Myometrial cell (primary cell): Measurements from ENCODE around the gene TMEM203. TPM values are rescaled to one million over a fixed set of nuclear protein-coding genes. Genes with fewer than 3 reads are reported as not detected.

Source experiments
- total RNA-seq: library from RNA; depleted of rRNA; stranded (reverse); fragments of >200 nt; gene quantifications from 2 replicates; pipeline ENCODE4 v1.2.3, GENCODE V29; 2015

Gene TMEM203
- 36.5 and 50.7 TPM in 2 replicates for total RNA-seq

GRCh38 chr9:137205126-137206069 is at the start of gene TMEM203, which contains the start of gene NDOR1:
Gene TMEM203, minus strand, starts transcription at chr9:137205648. Its CDS starts 234 bp downstream, at chr9:137205414.
Gene NDOR1, plus strand, starts transcription at chr9:137205700. Its CDS starts 78 bp downstream, at chr9:137205778.

DNA sequence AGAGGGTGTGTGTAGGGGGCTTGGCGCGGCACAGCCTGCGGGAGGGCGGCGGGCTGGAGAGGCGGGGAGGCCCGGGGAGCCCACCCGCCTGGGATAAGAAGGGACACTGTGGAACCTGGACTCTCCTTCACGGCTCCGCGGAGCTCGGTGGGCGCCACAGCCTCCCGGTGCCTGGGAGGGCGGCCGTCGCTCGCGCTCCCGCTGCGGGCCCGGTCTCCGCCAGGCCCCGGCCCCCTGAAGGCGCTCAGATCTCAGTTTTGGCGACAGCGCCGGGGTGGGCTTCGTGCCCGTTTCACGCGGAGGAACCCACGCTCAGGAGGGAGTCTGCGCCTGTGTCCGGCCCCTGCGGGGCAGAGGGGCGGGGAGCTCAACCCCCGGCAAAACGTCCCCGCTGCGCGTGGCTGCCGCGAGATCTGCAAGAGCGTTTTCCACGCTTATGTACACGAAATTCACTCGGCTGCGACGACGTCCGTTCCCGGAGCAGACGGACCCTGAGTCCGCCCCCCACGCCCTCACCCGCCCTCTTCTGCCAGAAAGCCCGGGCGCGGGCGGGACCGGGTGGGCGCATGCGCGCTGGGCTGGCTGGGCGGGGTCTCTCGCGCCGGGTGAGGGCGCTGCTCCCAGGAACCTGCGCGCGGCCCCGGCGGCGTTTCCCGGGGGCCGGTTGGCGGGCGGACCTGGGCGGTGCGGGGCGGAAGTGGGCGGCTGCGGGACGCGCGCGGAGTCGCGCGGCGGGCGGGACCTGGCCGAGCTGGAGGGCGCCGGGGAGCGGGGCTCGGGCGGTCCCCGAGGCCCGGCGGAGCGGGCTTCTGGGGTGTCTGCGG is 49.4 kb upstream of the TMEM203 start, which contains the start of gene NELFB:
TSS of gene NELFB (plus strand) at position 704 of the 824 bp plus-strand sequence.

DNA sequence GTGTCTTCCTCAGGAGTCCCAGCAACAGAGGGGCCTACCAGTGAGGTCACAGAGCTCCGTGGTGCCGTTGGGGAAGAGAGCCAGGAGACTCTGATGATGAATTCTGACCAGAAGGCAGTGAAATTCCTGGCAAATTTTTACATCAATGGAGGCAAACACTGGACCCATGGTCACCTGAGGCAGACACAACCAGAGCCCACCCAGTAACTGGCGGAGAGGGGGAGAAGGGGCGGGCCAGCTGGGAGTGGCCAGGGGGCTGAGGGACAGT is 45.7 kb upstream of the TMEM203 start, which contains the start of gene STPG3:
TSS of gene STPG3 (plus strand) at position 93 of the 268 bp plus-strand sequence. CDS start at position 94, 1 bp downstream.

DNA sequence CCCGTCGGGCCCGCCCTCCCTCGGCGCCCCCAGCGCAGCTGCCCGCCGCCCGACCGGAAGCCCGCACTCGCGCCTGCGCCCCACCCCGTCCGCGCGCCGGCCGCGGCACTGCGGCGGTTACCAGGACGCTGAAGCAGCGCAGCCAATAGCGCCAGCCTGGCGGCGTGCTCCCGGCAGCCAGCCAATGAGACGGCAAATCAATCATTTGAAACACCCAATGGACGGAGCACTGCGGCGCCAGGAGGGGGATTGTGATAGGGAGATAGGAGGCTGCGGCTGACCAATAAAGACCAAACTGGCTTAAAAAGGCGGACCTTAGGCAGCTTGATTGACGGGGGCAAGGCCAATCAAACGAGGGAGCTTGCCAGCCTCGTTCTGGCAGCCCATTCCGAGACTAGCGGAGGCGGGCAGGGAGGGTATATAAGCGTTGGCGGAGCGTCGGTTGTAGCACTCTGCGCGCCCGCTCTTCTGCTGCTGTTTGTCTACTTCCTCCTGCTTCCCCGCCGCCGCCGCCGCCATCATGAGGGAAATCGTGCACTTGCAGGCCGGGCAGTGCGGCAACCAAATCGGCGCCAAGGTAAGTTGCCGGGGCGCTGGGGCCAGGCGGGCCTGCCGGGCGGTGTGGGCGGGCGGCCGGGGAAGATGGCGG is 35.5 kb upstream of the TMEM203 start, which contains the start of gene TUBB4B:
TSS of gene TUBB4B (plus strand) at position 447 of the 649 bp plus-strand sequence. CDS start at position 521, 74 bp downstream.

DNA sequence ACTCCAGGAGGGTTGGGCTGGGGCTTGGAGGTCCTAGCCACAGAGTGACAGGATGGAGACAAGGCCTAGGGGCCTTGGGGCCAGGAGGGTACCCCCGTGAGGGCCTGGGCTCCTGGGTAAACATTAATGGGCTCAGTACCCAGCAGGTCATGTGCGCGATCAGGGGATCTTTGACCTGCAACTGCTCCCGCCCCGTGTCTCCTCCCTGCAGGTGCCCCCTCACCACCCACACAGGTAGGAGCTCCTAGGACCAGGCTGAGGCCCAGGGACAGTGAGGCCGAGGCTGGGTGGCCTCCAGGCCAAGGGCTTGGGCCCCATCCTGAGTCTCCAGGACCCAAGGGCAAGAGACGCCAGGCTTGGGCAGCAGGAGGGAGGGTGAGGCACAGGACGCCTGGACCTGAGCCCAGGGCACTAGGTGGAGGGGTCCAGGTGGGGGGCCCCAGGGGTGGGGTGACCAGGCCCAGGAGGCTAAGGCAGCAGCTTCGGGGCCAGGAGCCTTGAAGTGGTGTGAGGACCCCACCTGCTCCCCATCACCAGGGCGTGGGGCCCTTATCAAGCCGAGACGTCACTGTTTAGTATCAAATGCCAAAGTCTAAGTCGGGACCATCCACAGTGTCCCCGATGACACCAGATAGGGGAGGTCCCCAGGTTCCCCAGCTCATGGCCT is 25.4 kb upstream of the TMEM203 start, which contains the start of gene SLC34A3:
TSS of gene SLC34A3 (plus strand) at position 197 of the 667 bp plus-strand sequence. CDS start 802 bp downstream, outside the sequence.

DNA sequence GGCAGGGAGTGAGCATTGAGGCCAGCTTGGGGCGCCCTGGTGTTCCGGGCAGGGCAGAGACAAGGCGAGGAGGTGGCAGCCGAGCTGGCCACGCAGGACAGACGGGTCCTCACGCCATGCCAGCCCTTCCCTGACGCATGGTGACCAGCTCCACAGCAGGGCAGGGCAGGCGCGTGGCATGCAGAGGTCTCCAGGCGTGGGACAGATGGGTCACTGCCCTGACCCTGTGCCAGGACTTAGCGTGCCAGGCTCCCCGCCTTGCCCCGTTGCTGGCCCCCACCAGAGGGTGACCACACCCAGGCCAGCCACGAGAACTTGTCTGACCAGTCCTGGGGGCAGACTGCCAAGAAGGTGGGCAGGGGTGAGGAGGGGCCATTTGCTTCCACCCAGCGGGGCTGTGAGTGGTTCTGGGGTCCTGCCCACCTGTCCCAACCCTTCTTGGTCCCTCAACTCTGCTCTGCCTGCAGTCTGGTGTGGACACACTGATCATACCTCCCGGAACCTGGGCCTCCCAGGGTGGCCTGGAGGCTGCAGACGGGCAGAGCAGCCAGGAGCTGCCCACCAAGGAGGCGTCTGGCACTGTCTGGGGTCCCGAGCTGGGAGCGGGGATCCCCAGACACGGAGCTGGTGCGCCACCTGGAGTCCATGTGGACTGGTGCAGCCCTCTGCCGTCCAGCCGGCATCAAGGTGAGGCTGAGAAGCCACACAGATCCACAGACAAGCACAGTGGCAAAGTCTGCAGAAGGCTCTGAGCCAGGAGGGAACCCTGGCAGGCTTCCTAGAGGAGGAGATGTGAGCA is 21.8 kb upstream of the TMEM203 start, which contains the start of gene RNF224:
TSS of gene RNF224 (plus strand) at position 449 of the 799 bp plus-strand sequence. CDS start 834 bp downstream, outside the sequence.

GRCh38 chr9:137224830-137225694 is 19.6 kb upstream of the TMEM203 start, which contains the start of gene CYSRT1:
Gene CYSRT1, plus strand, starts transcription at chr9:137225174. Its CDS starts 448 bp downstream, at chr9:137225622.

DNA sequence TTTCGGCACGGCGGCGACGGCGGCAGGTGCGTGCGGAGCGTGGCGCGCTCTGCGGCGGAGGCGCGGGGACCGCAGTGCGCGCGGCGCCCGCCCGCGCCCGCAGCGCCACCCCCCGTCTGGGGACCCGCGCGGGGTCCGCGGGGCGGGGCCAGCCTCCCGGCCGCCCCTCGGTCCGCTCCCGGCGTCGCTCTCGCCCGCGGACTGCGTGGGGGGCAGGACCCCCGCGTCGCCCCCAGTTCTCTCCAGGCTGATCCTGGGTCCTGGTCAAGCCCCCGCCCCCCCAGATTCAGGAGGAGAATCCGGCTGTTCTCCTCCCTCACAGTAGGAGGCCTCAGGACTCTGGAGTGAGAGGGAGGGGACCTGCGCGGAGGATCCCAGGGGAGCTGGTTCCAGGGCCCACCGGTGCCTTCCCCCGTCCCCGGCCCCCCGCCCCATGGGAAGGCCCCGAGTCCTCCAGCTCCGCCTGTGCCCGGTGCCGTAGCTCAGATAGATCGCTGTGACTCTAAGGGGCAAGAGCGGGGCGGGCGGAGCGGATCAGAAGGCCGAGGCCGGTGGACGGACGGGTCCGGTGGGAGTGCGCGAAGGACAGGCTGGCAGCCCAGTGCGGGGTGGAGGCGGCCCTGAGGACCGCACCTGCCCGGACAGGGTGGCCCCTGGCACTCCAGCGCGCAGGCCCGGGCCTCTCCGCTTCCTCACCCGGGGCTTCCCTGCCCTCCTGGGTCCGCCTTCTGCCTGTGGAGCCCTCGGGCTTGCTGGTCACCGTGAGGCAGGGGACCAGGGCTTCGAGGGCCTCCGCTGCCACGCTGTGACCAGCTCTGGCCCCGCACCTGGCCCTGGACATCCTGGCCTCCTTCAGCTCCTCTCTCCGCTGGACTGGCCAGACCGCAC is 17.0 kb upstream of the TMEM203 start, which contains the start of gene RNF208:
TSS of gene RNF208 (minus strand) at position 51 of the 888 bp plus-strand sequence. CDS start 1,028 bp downstream, outside the sequence.

GRCh38 chr9:137200311-137201204 is 4.9 kb downstream of the TMEM203 start, which contains the start of gene TPRN:
Gene TPRN, minus strand, starts transcription at chr9:137200741. Its CDS starts 30 bp downstream, at chr9:137200711.

GRCh38 chr9:137188490-137189296 is 16.8 kb downstream of the TMEM203 start, which contains the start of the genes ANAPC2 and SSNA1:
Gene ANAPC2, minus strand, starts transcription at chr9:137188560. Its CDS starts 28 bp downstream, at chr9:137188532.
Gene SSNA1, plus strand, starts transcription at chr9:137188676. Its CDS starts 51 bp downstream, at chr9:137188727.

GRCh38 chr9:137169896-137170358 is 35.5 kb downstream of the TMEM203 start, which contains the start of gene LRRC26:
Gene LRRC26, minus strand, starts transcription at chr9:137170051. Its CDS starts 108 bp downstream, at chr9:137169943.

Other genes starting within 250 kb of the TMEM203 start
- gene PTGDS, start 228.1 kb downstream of the TMEM203 start, total RNA-seq: 16.1 and 28.3 TPM in 2 replicates
- 0.29 and 0.35 TPM in 2 replicates for gene LCNL1, start 222.7 kb downstream of the TMEM203 start, total RNA-seq
- gene PAXX, start 213.2 kb downstream of the TMEM203 start, total RNA-seq: 38.8 and 45.3 TPM in 2 replicates
- gene CLIC3, start 209.1 kb downstream of the TMEM203 start, total RNA-seq: 21.6 and 29.6 TPM in 2 replicates
- gene ABCA2, start 177.4 kb downstream of the TMEM203 start, total RNA-seq: 12.8 and 52.2 TPM in 2 replicates
- not detected in 2 replicates for gene FUT7, start 173.6 kb downstream of the TMEM203 start, total RNA-seq
- 24.2 and 27.3 TPM in 2 replicates for gene NPDC1, start 159.5 kb downstream of the TMEM203 start, total RNA-seq
- gene ENTPD2, start 151.6 kb downstream of the TMEM203 start, total RNA-seq: 0.58 TPM in 1 of 2 replicates, not detected in the other
- 17.3 and 17.5 TPM in 2 replicates for gene SAPCD2, start 135.1 kb downstream of the TMEM203 start, total RNA-seq
- gene UAP1L1, start 128.1 kb downstream of the TMEM203 start, total RNA-seq: 4.6 and 5.5 TPM in 2 replicates
- 122 and 133 TPM in 2 replicates for gene MAN1B1, start 118.7 kb downstream of the TMEM203 start, total RNA-seq
- gene DPP7, start 90.9 kb downstream of the TMEM203 start, total RNA-seq: 62.6 and 81.0 TPM in 2 replicates
- gene GRIN1, start 66.5 kb downstream of the TMEM203 start, total RNA-seq: not detected in 2 replicates
- gene LRRC26, start 35.6 kb downstream of the TMEM203 start, total RNA-seq: not detected in 2 replicates
- not detected in 2 replicates for gene TMEM210, start 33.6 kb downstream of the TMEM203 start, total RNA-seq
- 10.7 and 16.3 TPM in 2 replicates for gene ANAPC2, start 17.1 kb downstream of the TMEM203 start, total RNA-seq
- gene SSNA1, start 17.0 kb downstream of the TMEM203 start, total RNA-seq: 69.1 and 154 TPM in 2 replicates
- gene TPRN, start 4.9 kb downstream of the TMEM203 start, total RNA-seq: 9.2 and 14.7 TPM in 2 replicates
- 12.4 and 19.0 TPM in 2 replicates for gene NDOR1, start 52 bp upstream of the TMEM203 start, total RNA-seq
- gene RNF208, start 16.6 kb upstream of the TMEM203 start, total RNA-seq: not detected in 2 replicates
- 2.3 and 2.8 TPM in 2 replicates for gene CYSRT1, start 19.5 kb upstream of the TMEM203 start, total RNA-seq
- gene RNF224, start 21.9 kb upstream of the TMEM203 start, total RNA-seq: not detected in 2 replicates
- gene SLC34A3, start 25.3 kb upstream of the TMEM203 start, total RNA-seq: not detected in 2 replicates
- 798 and 901 TPM in 2 replicates for gene TUBB4B, start 35.6 kb upstream of the TMEM203 start, total RNA-seq
- gene STPG3, start 45.6 kb upstream of the TMEM203 start, total RNA-seq: not detected in 2 replicates
- gene NELFB, start 49.7 kb upstream of the TMEM203 start, total RNA-seq: 55.5 and 60.5 TPM in 2 replicates
- gene TOR4A, start 72.1 kb upstream of the TMEM203 start, total RNA-seq: 51.3 and 58.7 TPM in 2 replicates
- 0.18 TPM in 1 of 2 replicates, not detected in the other for gene NRARP, start 96.6 kb upstream of the TMEM203 start, total RNA-seq
- gene EXD3, start 217.5 kb upstream of the TMEM203 start, total RNA-seq: 7.3 and 22.8 TPM in 2 replicates
- gene NOXA1, start 217.7 kb upstream of the TMEM203 start, total RNA-seq: 0.18 TPM in 1 of 2 replicates, not detected in the other
- 0.86 TPM in 1 of 2 replicates, not detected in the other for gene ENTPD8, start 235.7 kb upstream of the TMEM203 start, total RNA-seq